Body of pancreas (tissue), 4 donors: ENCODE results near the gene HTT. TPM values are rescaled to one million over a fixed set of nuclear protein-coding genes. Genes with fewer than 3 reads are reported as not detected.
A peak's percentile ranks its signal among the peaks of the same experiment; 100 is the strongest.

Source experiments
- ATAC-seq: fragments of 150-250 bp; one replicate; pipeline ENCODE4 v1.9.1; 2016
- DNase-seq, 4 donors: peaks; one replicate each; pipeline ENCODE4 v3.0.0-alpha.2; 2019
- H3K27ac ChIP-seq, 4 donors: fragments of 200-600 bp; sonication (generic); 1 replicate in 3 of 4; 2 replicates in 1 of 4; pipeline versions ENCODE4 v1.5.1 to v1.6.1; 2016 to 2019; ENCODE audit warnings: mild to moderate bottlenecking in 1 of 4, mixed read lengths in 1 of 4, moderate library complexity in 1 of 4
- H3K27me3 ChIP-seq, 2 donors: fragments of 200-600 bp; sonication (generic); one replicate each; pipeline ENCODE4 v1.6.0; 2016; ENCODE audit warnings: mild to moderate bottlenecking in 1 of 2
- H3K36me3 ChIP-seq, 2 donors: fragments of 200-600 bp; sonication (generic); replicated peaks in 1 of 2; 2 replicates each; pipeline ENCODE4 v1.5.1; 2016; ENCODE audit warnings: low read depth in 2 of 2; ENCODE audit not compliant: insufficient read depth in 1 of 2
- H3K4me1 ChIP-seq: fragments of 200-600 bp; sonication (generic); one replicate; pipeline ENCODE4 v1.6.0; 2016
- H3K4me3 ChIP-seq, 2 donors: fragments of 200-600 bp; sonication (generic); 1 replicate in 1 of 2; 2 replicates in 1 of 2; pipeline ENCODE4 v1.5.1; 2016 to 2019
- H3K9me3 ChIP-seq, 3 donors: fragments of 200-600 bp; sonication (generic); 1 replicate in 2 of 3; 2 replicates in 1 of 3; pipeline ENCODE4 v1.5.1; 2016
- CTCF ChIP-seq, 7 experiments: fragments of 450-650 bp in 4 of 7; fragments of 200-600 bp in 3 of 7; sonication (generic) in 3 of 7; IDR thresholded peaks; one replicate each; pipeline ENCODE4 v1.5.1; 2016 to 2019; ENCODE audit warnings: antibody characterized with exemption in 7 of 7
- POLR2A ChIP-seq, 3 donors: fragments of 450-650 bp; IDR thresholded peaks; one replicate each; pipeline ENCODE4 v1.6.1; 2016; ENCODE audit warnings: antibody characterized with exemption in 3 of 3, mild to moderate bottlenecking in 2 of 3
- WGBS, 2 donors: methylation state at CpG; one replicate each; pipeline ENCODE4 v1.1.5; 2017; 5-methylcytosine and 5-hydroxymethylcytosine counted together
- intact Hi-C: fragments of 100-400 bp; cut with DNase I; formaldehyde crosslinking; loops from one replicate; pipeline ENCODE4 v1.15.1; 2023
- total RNA-seq, 2 donors: library from RNA; depleted of rRNA; stranded (reverse); fragments of >200 nt; gene quantifications; one replicate each; pipeline ENCODE4 v1.1.0, GENCODE V29; 2016

The HTT gene
- total RNA-seq, 2 donors from 2014 or later = 40.5 to 115 TPM

GRCh38 chr4:3193531-3194203 lies 119.2 kb downstream of the HTT start:
- no peak for ATAC-seq
- Histone ChIP-seq H3K9me3 (no peaks in the 10 kb centered on the region), H3K4me3 (no peak overlapping the region), H3K27me3 (no peaks in the 10 kb centered on the region), H3K36me3 (peaks cover 0 to 19% of the 10 kb centered on the region in 2 donors), H3K27ac (no peak overlapping the region), H3K4me1 (peaks cover 4% of the 10 kb centered on the region)
- 58 to 62% methylated on average over 6 of the region's 6 CpGs for WGBS, 2 donors
- intact Hi-C loops = no loop called here
- no peak for DNase-seq
- peak in 6 of 7 experiments; percentile 14 to 52 (median 40) for TF ChIP-seq CTCF (IDR thresholded peaks at IDR 0.05)
- no peak for TF ChIP-seq POLR2A (IDR thresholded peaks at IDR 0.05)

GRCh38 chr4:3196670-3197359 lies 122.3 kb downstream of the HTT start:
- no peaks in the 10 kb centered on the region for H3K9me3 ChIP-seq
- ATAC-seq (no peak), DNase-seq (peak in 1 of 4 donors; percentile 4)
- no peak overlapping the region for H3K4me3 ChIP-seq
- 55 to 68% methylated on average over 7 of the region's 7 CpGs for WGBS, 2 donors
- peak overlapping the region in 2 of 4 donors; percentile 35 to 45 for H3K27ac ChIP-seq
- H3K4me1 ChIP-seq = peaks cover 4% of the 10 kb centered on the region
- H3K27me3 ChIP-seq = no peaks in the 10 kb centered on the region
- intact Hi-C loops = no loop called here
- TF ChIP-seq POLR2A (IDR thresholded peaks at IDR 0.05) = no peak
- H3K36me3 ChIP-seq = peaks cover 0 to 16% of the 10 kb centered on the region in 2 donors

- no peak for ATAC-seq
- H3K27ac ChIP-seq = peak overlapping the region in 1 of 4 donors; percentile 45
- no peak for TF ChIP-seq CTCF (IDR thresholded peaks at IDR 0.05)
- TF ChIP-seq POLR2A (IDR thresholded peaks at IDR 0.05) = no peak
- H3K36me3 ChIP-seq = peaks cover 0 to 13% of the 10 kb centered on the region in 2 donors
- intact Hi-C loops = no loop called here
- H3K4me1 ChIP-seq = peaks cover 10% of the 10 kb centered on the region
- H3K9me3 ChIP-seq = no peaks in the 10 kb centered on the region
- H3K27me3 ChIP-seq = no peaks in the 10 kb centered on the region
- WGBS, 2 donors = 78 to 86% methylated on average over 7 to 9 of the region's 9 CpGs
- peak in 1 of 4 donors; percentile 3 for DNase-seq
- H3K4me3 ChIP-seq = no peak overlapping the region
These were observed 123.1 kb downstream of the HTT start for GRCh38 chr4:3197366-3198105.

- no peaks in the 10 kb centered on the region for H3K9me3 ChIP-seq
- peak overlapping the region in 2 of 4 donors; percentile 25 to 29 for H3K27ac ChIP-seq
- peaks cover 0 to 10% of the 10 kb centered on the region in 2 donors for H3K36me3 ChIP-seq
- peaks cover 24% of the 10 kb centered on the region for H3K4me1 ChIP-seq
- DNase-seq = peak in 1 of 4 donors; percentile 4
- no peak for ATAC-seq
- TF ChIP-seq CTCF (IDR thresholded peaks at IDR 0.05) (no peak), POLR2A (IDR thresholded peaks at IDR 0.05) (no peak)
- intact Hi-C loops = no loop called here
- H3K4me3 ChIP-seq = no peak overlapping the region
- whole genome bisulfite sequencing, 2 donors = 96 to 98% methylated on average over 4 to 12 of the region's 12 CpGs
- H3K27me3 ChIP-seq = no peaks in the 10 kb centered on the region
These were observed 124.4 kb downstream of the HTT start for GRCh38 chr4:3198906-3199305.
